HepG2 (cell line): ENCODE results near the gene SKIDA1. TPM values are rescaled to one million over a fixed set of nuclear protein-coding genes. Genes with fewer than 3 reads are reported as not detected.
A peak's percentile ranks its signal among the peaks of the same experiment; 100 is the strongest.

Experiments used
- CHD4 ChIP-seq: fragments of 200-600 bp; sonication (generic); IDR thresholded peaks from 2 replicates; pipeline ENCODE4 v1.7.0; 2017; ENCODE audit warnings: mild to moderate bottlenecking, low read length, borderline replicate concordance
- E2F1 ChIP-seq: sonication (generic); formaldehyde crosslinking; IDR thresholded peaks from 2 replicates; pipeline ENCODE4 v1.5.0; 2020; ENCODE audit warnings: missing genetic modification reagents
- ESRRA ChIP-seq: sonication (generic); formaldehyde crosslinking; IDR thresholded peaks from 2 replicates; pipeline ENCODE4 v1.5.1; 2020; ENCODE audit warnings: mild to moderate bottlenecking, low read depth, missing genetic modification reagents
- MTA1 ChIP-seq: sonication (generic); formaldehyde crosslinking; IDR thresholded peaks from 2 replicates; pipeline ENCODE4 v1.4.0; 2020; ENCODE audit warnings: missing genetic modification reagents, mild to moderate bottlenecking, borderline replicate concordance
- NKX3-1 ChIP-seq: sonication (generic); formaldehyde crosslinking; IDR thresholded peaks from 2 replicates; pipeline ENCODE4 v1.5.0; 2020; ENCODE audit warnings: missing genetic modification reagents
- TEAD2 ChIP-seq: sonication (generic); formaldehyde crosslinking; IDR thresholded peaks from 2 replicates; pipeline ENCODE4 v1.9.0; 2021; ENCODE audit warnings: missing genetic modification reagents
- THAP8 ChIP-seq: sonication (generic); formaldehyde crosslinking; IDR thresholded peaks from 2 replicates; pipeline ENCODE4 v1.5.1; 2020; ENCODE audit warnings: missing genetic modification reagents, mild to moderate bottlenecking, borderline replicate concordance
- TSC22D2 ChIP-seq: sonication (generic); formaldehyde crosslinking; IDR thresholded peaks from 2 replicates; pipeline ENCODE4 v1.5.1; 2020; ENCODE audit warnings: missing genetic modification reagents, mild to moderate bottlenecking, borderline replicate concordance
- ZBTB49 ChIP-seq: sonication (generic); formaldehyde crosslinking; IDR thresholded peaks from 2 replicates; pipeline ENCODE4 v1.4.0; 2020; ENCODE audit warnings: missing genetic modification reagents, borderline replicate concordance
- ZFP1 ChIP-seq: IDR thresholded peaks from 2 replicates; pipeline ENCODE4 v1.6.1; 2016
- ZNF224 ChIP-seq: sonication (generic); formaldehyde crosslinking; IDR thresholded peaks from 2 replicates; pipeline ENCODE4 v1.5.0; 2020; ENCODE audit warnings: mild to moderate bottlenecking, missing genetic modification reagents
- ZNF615 ChIP-seq: sonication (generic); formaldehyde crosslinking; IDR thresholded peaks from 2 replicates; pipeline ENCODE4 v1.5.0; 2020; ENCODE audit warnings: mild to moderate bottlenecking, missing genetic modification reagents, borderline replicate concordance
- polyA plus RNA-seq, 8 experiments: library from polyadenylated mRNA; depleted of rRNA in 3 of 8; stranded (reverse) in 7 of 8; unstranded in 1 of 8; fragments of >200 nt; fragmentation: Illumina TruSeq in 4 of 8; extraction: Trizol in 4 of 8; gene quantifications; 2 replicates each; pipeline versions ENCODE4 v1.2.1 to v1.2.3, GENCODE V29; 2011 to 2016; ENCODE audit warnings: low read depth in 4 of 8, missing spikeins in 1 of 8, mixed read lengths in 1 of 8; ENCODE audit not compliant: insufficient read depth in 1 of 8
- total RNA-seq, 5 experiments: library from RNA; depleted of rRNA; stranded (reverse); fragments of >200 nt; fragmentation: Illumina TruSeq; extraction: Trizol; gene quantifications; 2 replicates each; pipeline ENCODE4 v1.2.3, GENCODE V29; 2016; ENCODE audit warnings: low read depth in 1 of 5
- TF ChIP-seq, protein P1 (sequence below): sonication (generic); formaldehyde crosslinking; IDR thresholded peaks from 2 replicates; pipeline ENCODE4 v1.4.0; 2020; ENCODE audit warnings: missing genetic modification reagents
- TF ChIP-seq, protein P2 (sequence below): sonication (generic); formaldehyde crosslinking; IDR thresholded peaks from 2 replicates; pipeline ENCODE4 v1.4.0; 2020; ENCODE audit warnings: missing genetic modification reagents, low read depth, mild to moderate bottlenecking, borderline replicate concordance

The SKIDA1 gene
- total and polyA plus RNA-seq, 2 of the 13 experiments (the other 11 are each of a cell fraction or from before 2014, with no cell fraction given) = 0.73 to 1.5 TPM

DNA sequence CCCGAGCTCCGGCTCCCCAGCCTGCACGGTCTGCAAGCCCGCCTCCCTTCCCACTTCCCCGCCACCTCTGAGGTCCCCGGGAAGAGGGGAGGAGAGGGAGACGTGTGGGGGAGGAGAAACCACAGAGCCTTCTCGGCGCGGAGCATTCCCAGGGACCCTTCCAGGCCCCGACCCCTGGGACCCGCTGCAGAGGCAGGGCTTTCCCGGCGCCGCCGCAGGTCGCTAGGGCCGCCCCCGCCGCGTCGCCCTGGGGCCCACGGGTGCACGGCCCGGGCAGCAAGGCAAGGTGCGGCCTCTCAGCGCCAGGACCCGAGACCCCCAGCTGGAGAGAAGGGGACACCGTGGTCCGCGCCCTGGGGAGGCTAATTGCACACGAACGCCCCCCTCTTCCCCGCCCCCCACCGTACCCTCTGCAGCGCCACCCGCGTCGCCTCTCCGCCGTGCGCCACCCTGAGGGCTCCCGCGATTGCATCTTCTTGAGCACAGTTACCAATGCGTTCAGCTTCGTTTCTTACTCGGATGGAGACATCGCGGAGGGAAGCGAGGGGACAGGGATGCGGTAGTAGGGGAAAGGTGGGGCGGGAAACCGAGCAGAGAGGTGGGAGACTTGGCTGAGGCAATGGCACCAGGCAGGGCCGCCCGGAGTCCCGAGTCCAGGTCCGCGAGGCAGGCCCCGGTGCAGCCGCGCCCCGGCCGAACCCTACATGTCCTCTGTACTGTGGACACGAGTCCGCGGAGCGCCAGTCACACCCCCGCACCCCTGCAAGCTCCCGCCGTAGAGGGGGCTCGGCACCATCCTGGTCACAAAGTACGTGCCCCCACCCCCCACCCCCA is 28.9 kb downstream of the SKIDA1 start (continued):
- TF ChIP-seq, protein P1, sequence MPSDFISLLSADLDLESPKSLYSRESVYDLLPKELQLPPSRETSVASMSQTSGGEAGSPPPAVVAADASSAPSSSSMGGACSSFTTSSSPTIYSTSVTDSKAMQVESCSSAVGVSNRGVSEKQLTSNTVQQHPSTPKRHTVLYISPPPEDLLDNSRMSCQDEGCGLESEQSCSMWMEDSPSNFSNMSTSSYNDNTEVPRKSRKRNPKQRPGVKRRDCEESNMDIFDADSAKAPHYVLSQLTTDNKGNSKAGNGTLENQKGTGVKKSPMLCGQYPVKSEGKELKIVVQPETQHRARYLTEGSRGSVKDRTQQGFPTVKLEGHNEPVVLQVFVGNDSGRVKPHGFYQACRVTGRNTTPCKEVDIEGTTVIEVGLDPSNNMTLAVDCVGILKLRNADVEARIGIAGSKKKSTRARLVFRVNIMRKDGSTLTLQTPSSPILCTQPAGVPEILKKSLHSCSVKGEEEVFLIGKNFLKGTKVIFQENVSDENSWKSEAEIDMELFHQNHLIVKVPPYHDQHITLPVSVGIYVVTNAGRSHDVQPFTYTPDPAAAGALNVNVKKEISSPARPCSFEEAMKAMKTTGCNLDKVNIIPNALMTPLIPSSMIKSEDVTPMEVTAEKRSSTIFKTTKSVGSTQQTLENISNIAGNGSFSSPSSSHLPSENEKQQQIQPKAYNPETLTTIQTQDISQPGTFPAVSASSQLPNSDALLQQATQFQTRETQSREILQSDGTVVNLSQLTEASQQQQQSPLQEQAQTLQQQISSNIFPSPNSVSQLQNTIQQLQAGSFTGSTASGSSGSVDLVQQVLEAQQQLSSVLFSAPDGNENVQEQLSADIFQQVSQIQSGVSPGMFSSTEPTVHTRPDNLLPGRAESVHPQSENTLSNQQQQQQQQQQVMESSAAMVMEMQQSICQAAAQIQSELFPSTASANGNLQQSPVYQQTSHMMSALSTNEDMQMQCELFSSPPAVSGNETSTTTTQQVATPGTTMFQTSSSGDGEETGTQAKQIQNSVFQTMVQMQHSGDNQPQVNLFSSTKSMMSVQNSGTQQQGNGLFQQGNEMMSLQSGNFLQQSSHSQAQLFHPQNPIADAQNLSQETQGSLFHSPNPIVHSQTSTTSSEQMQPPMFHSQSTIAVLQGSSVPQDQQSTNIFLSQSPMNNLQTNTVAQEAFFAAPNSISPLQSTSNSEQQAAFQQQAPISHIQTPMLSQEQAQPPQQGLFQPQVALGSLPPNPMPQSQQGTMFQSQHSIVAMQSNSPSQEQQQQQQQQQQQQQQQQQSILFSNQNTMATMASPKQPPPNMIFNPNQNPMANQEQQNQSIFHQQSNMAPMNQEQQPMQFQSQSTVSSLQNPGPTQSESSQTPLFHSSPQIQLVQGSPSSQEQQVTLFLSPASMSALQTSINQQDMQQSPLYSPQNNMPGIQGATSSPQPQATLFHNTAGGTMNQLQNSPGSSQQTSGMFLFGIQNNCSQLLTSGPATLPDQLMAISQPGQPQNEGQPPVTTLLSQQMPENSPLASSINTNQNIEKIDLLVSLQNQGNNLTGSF = peak; percentile 63; the same call in 1 of the 2 replicates
- TF ChIP-seq THAP8 (CRISPR knock-in tag) (peak; percentile 71; the same call in 1 of the 2 replicates), ZBTB49 (CRISPR knock-in tag) (0 out of 2 replicates have a peak, but pooled peaks have one; percentile 15), TSC22D2 (peak; percentile 16; the same call in 1 of the 2 replicates), E2F1 (CRISPR knock-in tag) (no peak), TEAD2 (CRISPR knock-in tag) (peak; percentile 43; the same call in 1 of the 2 replicates), NKX3-1 (CRISPR knock-in tag) (peak; percentile 72; the same call in 1 of the 2 replicates), ESRRA (CRISPR knock-in tag) (peak; percentile 53; the same call in 1 of the 2 replicates), MTA1 (CRISPR knock-in tag) (peak; percentile 67; the same call in 1 of the 2 replicates), ZNF615 (CRISPR knock-in tag) (0 out of 2 replicates have a peak, but pooled peaks have one; percentile 39), CHD4 (no peak), ZNF224 (CRISPR knock-in tag) (0 out of 2 replicates have a peak, but pooled peaks have one; percentile 60), ZFP1 (CRISPR knock-in tag) (no peak)
- TF ChIP-seq, protein P2, sequence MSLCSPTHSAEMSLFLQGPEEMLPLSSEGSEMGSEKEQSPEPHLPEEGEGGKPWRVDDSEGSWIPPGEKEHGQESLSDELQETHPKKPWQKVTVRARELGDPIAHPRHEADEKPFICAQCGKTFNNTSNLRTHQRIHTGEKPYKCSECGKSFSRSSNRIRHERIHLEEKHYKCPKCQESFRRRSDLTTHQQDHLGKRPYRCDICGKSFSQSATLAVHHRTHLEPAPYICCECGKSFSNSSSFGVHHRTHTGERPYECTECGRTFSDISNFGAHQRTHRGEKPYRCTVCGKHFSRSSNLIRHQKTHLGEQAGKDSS (CRISPR knock-in tag) = no peak
